Esophagus squamous epithelium (tissue), 4 donors: ENCODE results near the gene SMIM12.

Source experiments
- POLR2A ChIP-seq, 4 donors: fragments of 450-650 bp; IDR thresholded peaks; one replicate each; pipeline ENCODE4 v1.6.1; 2017; ENCODE audit warnings: antibody characterized with exemption in 4 of 4, mild to moderate bottlenecking in 4 of 4, moderate library complexity in 3 of 4
- TF ChIP-seq, protein P1 (sequence below), 6 experiments: fragments of 450-650 bp in 4 of 6; fragments of 200-600 bp in 2 of 6; sonication (generic) in 2 of 6; IDR thresholded peaks; one replicate each; pipeline ENCODE4 v1.5.1; 2016 to 2019; ENCODE audit warnings: antibody characterized with exemption in 6 of 6, mild to moderate bottlenecking in 4 of 6, moderate library complexity in 4 of 6

DNA sequence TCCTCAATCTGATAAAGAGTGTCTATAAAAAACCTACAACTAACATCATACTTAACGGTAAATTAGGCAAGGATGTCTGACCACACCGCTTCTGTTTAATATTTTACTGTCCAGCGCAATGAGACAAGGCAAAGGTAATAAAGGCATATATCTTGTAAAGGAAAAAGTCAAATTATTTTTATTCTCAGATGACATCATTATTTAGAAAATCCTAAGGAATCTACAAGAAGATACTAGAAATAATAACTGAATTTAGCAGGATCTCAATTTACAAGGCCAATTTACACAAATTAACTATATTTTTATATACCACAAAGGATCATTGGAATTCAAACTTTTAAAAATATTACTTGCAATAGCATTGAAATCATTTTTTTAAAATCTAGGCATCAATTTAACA, 37.3 kb downstream of the SMIM12 start:
- TF ChIP-seq, protein P1, sequence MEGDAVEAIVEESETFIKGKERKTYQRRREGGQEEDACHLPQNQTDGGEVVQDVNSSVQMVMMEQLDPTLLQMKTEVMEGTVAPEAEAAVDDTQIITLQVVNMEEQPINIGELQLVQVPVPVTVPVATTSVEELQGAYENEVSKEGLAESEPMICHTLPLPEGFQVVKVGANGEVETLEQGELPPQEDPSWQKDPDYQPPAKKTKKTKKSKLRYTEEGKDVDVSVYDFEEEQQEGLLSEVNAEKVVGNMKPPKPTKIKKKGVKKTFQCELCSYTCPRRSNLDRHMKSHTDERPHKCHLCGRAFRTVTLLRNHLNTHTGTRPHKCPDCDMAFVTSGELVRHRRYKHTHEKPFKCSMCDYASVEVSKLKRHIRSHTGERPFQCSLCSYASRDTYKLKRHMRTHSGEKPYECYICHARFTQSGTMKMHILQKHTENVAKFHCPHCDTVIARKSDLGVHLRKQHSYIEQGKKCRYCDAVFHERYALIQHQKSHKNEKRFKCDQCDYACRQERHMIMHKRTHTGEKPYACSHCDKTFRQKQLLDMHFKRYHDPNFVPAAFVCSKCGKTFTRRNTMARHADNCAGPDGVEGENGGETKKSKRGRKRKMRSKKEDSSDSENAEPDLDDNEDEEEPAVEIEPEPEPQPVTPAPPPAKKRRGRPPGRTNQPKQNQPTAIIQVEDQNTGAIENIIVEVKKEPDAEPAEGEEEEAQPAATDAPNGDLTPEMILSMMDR (IDR thresholded peaks at IDR 0.05) = no peak
- TF ChIP-seq POLR2A (IDR thresholded peaks at IDR 0.05) = no peak
